GM18508 (cell line): Measurements from ENCODE around the gene CCDC201.
"Not testable (repeated sequence)": the region's sequence is repeated elsewhere in the genome, so short reads cannot be mapped to it uniquely, and the experiment has no call there.

Experiments used
- ATAC-seq: cut with Tn5 transposase; IDR thresholded peaks from one replicate; pipeline ENCODE4 v1.9.1; 2021; ENCODE audit warnings: moderate number of reproducible peaks; ENCODE audit not compliant: insufficient read depth, unreplicated experiment

CCDC201 gene

DNA sequence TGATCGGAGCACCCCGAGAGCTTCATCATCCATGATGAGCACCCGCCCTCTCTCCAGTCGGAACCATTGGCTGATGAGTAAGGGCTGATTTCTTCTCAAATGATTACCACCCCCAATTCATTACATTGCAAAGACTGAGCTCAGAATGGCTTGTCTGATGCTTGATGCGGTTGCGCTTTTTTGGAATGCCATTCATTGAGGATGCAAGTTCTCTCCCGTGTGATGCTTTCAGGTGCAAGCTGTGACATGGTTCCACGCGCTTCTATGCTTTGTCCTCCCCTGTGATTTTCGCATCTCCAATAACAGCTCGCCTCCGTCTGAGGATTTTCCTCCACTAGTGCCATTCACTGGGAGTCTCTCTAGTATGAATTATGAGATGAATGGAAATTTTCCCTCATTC, 43.0 kb downstream of the CCDC201 start:
- not testable (repeated sequence) for ATAC-seq

DNA sequence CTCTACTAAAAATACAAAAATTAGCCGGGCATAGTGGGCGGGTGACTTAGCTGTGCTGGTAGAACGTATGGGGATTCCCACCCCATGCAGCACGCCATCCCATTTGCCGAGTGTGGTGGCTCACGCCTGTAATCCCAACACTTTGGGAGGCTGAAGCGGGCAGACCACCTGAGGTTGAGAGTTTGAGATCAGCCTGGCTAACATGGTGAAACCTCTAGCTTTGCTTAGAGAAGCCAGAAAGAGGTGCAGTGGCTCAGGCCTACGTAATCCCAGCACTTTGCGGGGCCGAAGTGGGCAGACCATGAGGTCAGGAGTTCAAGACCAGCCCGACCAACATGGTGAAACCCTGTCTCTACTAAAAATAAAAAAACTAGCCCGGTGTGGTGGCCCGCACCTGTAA, 45.2 kb downstream of the CCDC201 start:
- not testable (repeated sequence) for ATAC-seq

DNA sequence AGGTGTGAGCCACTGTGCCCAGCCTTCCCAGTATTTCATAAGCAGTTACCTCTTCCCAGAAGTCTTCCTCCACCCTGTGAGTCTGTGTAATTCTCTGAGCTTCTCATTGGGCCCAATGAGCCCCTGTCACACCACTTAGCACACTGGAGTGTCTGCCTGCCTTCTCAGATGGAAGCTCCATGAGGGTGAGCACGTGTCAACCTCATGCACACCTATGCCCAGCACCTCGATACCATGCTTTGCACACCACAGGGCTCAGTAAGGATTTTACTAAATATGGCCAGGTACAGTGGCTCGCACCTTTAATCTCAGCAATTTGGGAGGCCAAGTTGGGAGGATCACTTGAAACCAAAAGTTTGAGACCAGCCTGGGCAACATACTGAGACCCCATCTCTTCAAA, 46.3 kb downstream of the CCDC201 start:
- ATAC-seq: not testable (repeated sequence)

DNA sequence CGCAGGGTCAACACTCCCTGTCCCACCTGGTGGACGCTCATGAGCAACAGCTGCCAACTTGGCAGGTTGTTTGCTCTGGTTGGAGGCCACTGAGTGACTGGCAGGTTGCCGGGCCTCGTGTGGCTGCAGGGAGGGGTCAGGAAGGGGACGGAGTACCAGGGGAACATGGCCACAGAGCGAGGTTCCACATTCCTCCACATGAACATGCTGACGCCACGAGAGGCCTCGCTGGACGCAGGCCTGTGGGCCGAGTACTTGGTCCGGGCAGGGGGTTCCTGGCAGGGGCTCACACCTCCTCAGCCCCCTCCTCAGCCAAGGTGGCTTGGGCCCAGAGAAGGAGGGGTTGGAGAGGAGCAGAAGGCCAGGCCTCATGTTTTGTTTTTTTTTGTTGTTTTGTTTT, 54.1 kb downstream of the CCDC201 start:
- ATAC-seq: not testable (repeated sequence)

DNA sequence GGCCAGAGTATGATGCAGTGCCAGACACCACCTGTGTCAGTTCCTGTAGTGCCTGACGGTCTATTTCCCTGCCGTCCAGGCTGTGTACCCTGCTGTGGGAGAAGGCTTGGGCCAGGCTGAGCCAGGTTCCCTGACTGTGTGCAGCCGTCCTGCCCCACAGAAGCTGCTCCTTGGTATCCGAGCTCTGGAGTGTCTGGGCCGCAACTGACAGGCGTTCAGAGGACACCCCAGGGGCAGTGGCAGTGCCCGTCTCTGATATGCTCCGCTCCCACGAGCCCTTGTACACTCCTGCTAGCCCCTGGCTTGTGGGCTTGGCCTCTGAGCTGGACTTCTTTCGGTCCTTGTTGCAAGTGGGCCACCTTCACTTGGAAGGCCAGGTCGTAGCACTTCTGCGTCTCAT, 55.0 kb downstream of the CCDC201 start:
- not testable (repeated sequence) for ATAC-seq

DNA sequence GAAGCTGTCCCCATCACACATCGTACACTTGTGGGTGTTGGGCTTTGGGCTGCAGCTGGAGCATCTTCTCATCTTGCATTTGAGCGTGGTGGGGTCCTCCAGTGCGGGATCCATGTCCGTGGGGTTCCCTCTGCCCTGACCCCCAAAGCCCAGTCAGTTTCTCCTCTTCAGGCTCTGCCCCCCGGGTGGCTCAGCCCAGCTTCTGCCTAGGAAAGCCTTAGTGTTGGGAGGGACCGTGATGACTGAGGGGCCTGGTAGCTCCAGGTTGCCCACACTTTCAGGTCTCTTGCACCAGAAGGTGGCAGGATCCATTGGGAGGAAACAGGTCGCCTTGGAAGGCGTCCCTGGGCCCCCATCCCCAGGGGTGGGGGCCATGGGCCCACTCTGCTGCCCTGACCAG, 55.9 kb downstream of the CCDC201 start:
- ATAC-seq: not testable (repeated sequence)

DNA sequence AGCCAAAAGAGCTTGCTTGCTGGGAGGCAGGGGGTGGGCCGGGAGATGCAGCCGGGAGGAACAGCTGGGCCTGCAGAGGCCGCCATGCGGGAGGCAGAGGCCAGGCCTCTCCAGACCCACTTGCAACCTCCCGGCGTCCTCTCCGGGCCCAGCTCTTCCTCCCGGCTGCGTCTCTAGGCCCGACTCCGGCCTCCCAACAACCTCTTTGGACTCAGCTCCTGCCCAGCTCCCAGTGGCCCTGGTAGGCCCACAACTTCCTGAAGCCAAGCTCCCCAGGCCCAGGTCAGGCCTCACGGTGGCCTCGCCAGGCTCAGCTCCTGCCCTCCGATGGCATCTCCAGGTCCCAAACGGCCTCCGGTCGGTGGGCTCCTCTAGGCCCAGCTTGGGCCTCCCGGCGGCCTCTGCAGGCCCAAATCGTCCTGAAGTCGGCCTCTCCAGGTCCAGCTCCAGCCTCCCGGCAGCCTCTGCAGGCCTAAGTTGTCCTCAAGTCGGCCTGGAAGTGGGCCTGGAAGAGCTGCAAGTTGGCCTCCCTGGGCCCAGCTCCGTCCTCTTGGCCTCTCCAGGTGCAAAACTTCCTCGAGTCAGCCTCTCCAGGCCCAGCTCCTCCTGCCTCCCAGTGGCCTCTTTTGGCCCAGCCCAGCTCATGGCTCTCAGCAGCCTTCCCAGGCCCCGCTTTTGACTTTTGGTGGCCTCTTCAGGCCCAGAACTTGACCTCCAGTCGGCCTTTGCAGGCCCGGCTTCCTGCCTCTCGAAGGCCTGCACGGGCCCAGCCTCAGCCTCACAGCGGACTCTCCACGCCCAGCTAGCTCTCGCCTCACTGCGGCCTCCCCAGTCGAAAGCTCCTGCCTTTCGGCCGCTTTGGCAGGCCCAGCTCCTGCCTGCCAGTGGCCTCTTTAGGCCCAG, 58.4 kb downstream of the CCDC201 start:
- ATAC-seq: not testable (repeated sequence)

DNA sequence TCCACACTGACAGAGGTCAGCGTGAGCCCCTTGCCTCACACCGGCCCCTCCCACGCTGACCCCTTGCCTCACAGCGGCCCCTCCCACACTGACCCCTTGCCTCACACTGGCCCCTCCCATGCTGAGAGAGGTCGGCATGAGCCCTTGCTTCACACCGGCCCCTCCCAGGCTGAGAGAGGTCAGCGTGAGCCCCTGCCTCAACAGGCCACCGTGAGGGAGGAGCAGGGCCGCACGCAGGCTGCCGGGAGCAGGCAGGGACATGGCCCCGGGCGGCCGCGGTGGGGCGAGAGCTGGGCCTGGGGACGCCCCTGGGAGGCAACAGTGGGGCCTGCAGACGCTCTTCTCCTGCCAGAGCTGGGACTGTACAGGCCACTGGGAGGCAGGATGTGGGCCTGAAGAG, 59.1 kb downstream of the CCDC201 start:
- not testable (repeated sequence) for ATAC-seq

DNA sequence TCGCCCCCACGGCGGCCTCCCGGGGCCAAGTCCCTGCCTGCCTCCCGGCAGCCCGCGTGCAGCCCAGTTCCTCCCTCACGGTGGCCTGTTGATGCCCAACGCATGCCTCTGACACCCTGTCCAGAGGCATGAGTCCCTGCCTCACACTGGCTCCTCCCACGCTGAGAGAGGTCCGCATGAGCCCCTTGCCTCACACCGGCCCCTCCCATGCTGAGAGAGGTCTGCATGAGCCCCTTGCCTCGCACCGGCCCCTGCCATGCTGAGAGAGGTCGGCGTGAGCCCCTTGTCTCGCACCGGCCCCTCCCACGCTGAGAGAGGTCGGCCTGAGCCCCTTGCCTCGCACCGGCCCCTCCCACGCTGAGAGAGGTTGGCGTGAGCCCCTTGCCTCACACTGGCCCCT, 59.9 kb downstream of the CCDC201 start:
- ATAC-seq: no peak

DNA sequence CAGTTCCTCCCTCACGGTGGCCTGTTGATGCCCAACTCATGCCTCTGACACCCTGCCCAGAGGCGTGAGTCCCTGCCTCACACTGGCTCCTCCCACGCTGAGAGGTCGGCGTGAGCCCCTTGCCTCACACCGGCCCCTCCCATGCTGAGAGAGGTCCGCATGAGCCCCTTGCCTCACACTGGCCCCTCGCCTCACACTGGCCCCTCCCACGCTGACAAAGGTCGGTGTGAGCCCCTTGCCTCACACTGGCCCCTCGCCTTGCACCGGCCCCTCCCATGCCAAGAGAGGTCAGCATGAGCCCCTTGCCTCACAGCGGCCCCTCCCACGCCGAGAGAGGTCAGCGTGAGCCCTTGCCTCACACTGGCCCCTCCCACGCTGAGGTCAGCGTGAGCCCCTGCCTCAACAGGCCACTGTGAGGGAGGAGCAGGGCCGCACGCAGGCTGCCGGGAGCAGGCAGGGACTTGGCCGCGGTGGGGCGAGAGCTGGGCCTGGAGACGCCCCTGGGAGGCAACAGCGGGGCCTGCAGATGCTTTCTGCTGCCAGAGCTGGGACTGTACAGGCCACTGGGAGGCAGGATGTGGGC, 61.1 kb downstream of the CCDC201 start:
- not testable (repeated sequence) for ATAC-seq

DNA sequence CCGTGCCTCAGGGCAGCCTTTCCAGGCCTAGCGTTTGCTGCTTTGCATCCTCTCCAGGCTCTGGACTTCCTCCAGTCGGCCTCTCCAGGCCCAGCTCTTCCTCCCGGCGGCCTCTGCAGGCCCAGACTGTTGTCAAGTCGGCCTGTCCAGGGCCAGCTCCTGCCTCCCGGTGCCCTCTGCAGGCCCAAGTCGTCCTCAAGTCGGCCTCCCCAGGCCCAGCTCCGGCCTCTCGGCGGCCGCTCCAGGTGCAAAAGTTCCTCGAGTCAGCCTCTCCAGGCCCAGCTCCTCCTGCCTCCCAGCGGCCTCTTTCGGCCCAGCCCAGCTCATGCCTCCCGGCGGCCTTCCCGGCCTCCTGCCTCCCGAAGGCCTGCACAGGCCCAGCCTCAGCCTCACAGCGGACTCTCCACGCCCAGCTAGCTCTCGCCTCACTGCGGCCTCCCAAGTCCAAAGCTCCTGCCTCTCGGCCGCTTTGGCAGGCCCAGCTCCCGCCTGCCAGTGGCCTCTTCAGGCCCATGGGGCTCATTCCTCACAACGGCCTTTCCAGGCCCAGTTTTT, 62.4 kb downstream of the CCDC201 start:
- ATAC-seq: not testable (repeated sequence)
